EH (cell line): ENCODE results near the gene AQP10.
"Not testable (repeated sequence)": the region's sequence is repeated elsewhere in the genome, so short reads cannot be mapped to it uniquely, and the experiment has no call there.

Experiments used
- DNase-seq: peaks from one replicate; pipeline ENCODE4 v3.0.0-alpha.2; 2015; ENCODE audit warnings: low read depth

Gene AQP10

GRCh38 chr1:154320882-154321608 is at the start of gene AQP10:
AQP10 (plus strand) TSS chr1:154321093; CDS start chr1:154321156, 63 bp downstream.
- DNase-seq = no peak

GRCh38 chr1:154272217-154272998 is 48.5 kb upstream of the AQP10 start, which contains the start of gene HAX1:
HAX1 (plus strand) TSS chr1:154272629; CDS start chr1:154272724, 95 bp downstream.
- DNase-seq = peak; percentile 97

- DNase-seq = peak; percentile 6
Observed at GRCh38 chr1:154272999-154273563, 47.8 kb upstream of the AQP10 start.

GRCh38 chr1:154276797-154277196 is 44.1 kb upstream of the AQP10 start:
- peak; percentile 6 for DNase-seq

- DNase-seq = not testable (repeated sequence)
Observed at GRCh38 chr1:154287591-154287990, 33.3 kb upstream of the AQP10 start.

- peak; percentile 4 for DNase-seq
Observed at GRCh38 chr1:154288661-154289060, 32.2 kb upstream of the AQP10 start.

GRCh38 chr1:154290921-154291320 is 30.0 kb upstream of the AQP10 start:
- no peak for DNase-seq

- peak; percentile 5 for DNase-seq
Observed at GRCh38 chr1:154295408-154296235, 25.3 kb upstream of the AQP10 start.

- DNase-seq = no peak
Observed at GRCh38 chr1:154301582-154301981, 19.3 kb upstream of the AQP10 start.

GRCh38 chr1:154304664-154305337 is 16.1 kb upstream of the AQP10 start:
- DNase-seq = no peak

- DNase-seq = peak; percentile 41
Observed at GRCh38 chr1:154306151-154306550, 14.7 kb upstream of the AQP10 start.

GRCh38 chr1:154307670-154308270 is 13.1 kb upstream of the AQP10 start:
- not testable (repeated sequence) for DNase-seq

GRCh38 chr1:154309136-154309535 is 11.8 kb upstream of the AQP10 start:
- DNase-seq = not testable (repeated sequence)

GRCh38 chr1:154312229-154313065 is 8.4 kb upstream of the AQP10 start:
- not testable (repeated sequence) for DNase-seq

GRCh38 chr1:154313066-154313356 is 7.9 kb upstream of the AQP10 start:
- DNase-seq = no peak

GRCh38 chr1:154314226-154314625 is 6.7 kb upstream of the AQP10 start:
- not testable (repeated sequence) for DNase-seq

- no peak for DNase-seq
Observed at GRCh38 chr1:154316704-154317103, 4.2 kb upstream of the AQP10 start.

- peak; percentile 17 for DNase-seq
Observed at GRCh38 chr1:154318386-154318785, 2.5 kb upstream of the AQP10 start.

GRCh38 chr1:154321609-154321934 is 679 bp downstream of the AQP10 start:
- not testable (repeated sequence) for DNase-seq

- DNase-seq = no peak
Observed at GRCh38 chr1:154323493-154323892, 2.6 kb downstream of the AQP10 start.
